Fibroblast of villous mesenchyme (primary cell): Measurements from ENCODE around the gene PCDH9. TPM values are rescaled to one million over a fixed set of nuclear protein-coding genes. Genes with fewer than 3 reads are reported as not detected.

ENCODE experiments used
- DNase-seq: peaks from one replicate; pipeline ENCODE4 v3.0.0-alpha.2; 2010; ENCODE audit warnings: low read depth
- H3K4me3 ChIP-seq: 2 replicates; pipeline ENCODE4 v1.5.1; 2011; ENCODE audit warnings: low read depth, mild to moderate bottlenecking, low read length
- CTCF ChIP-seq: IDR thresholded peaks from 2 replicates; pipeline ENCODE4 v1.5.1; 2012; ENCODE audit warnings: low read depth, mild to moderate bottlenecking, low read length; ENCODE audit not compliant: insufficient read depth
- total RNA-seq: library from RNA; depleted of rRNA; stranded (reverse); fragments of >200 nt; gene quantifications from 2 replicates; pipeline ENCODE4 v1.2.3, GENCODE V29; 2012

PCDH9 gene
- total RNA-seq, 1 donor = 9.9 TPM

GRCh38 chr13:66532845-66533244, 697.3 kb downstream of the PCDH9 start:
- no peak overlapping the region for H3K4me3 ChIP-seq
- TF ChIP-seq CTCF = no peak
- no peak for DNase-seq

GRCh38 chr13:66532146-66532545, 698.0 kb downstream of the PCDH9 start:
- DNase-seq = peak; percentile 33
- H3K4me3 ChIP-seq = no peak overlapping the region
- no peak for TF ChIP-seq CTCF

GRCh38 chr13:66530686-66531085, 699.5 kb downstream of the PCDH9 start:
- no peak overlapping the region for H3K4me3 ChIP-seq
- no peak for TF ChIP-seq CTCF
- no peak for DNase-seq

GRCh38 chr13:66530158-66530557, 700.0 kb downstream of the PCDH9 start:
- no peak overlapping the region for H3K4me3 ChIP-seq
- no peak for TF ChIP-seq CTCF
- no peak for DNase-seq

GRCh38 chr13:66528944-66529576, 701.1 kb downstream of the PCDH9 start:
- no peak for DNase-seq
- H3K4me3 ChIP-seq = no peak overlapping the region
- TF ChIP-seq CTCF = no peak

- DNase-seq = no peak
- no peak for TF ChIP-seq CTCF
- no peak overlapping the region for H3K4me3 ChIP-seq
Observed at GRCh38 chr13:66528180-66528579, 702.0 kb downstream of the PCDH9 start.

- H3K4me3 ChIP-seq = no peak overlapping the region
- no peak for TF ChIP-seq CTCF
- DNase-seq = no peak
Observed at GRCh38 chr13:66520511-66521355, 709.4 kb downstream of the PCDH9 start.
